ENCODE results near the gene IGSF9B. TPM values are rescaled to one million over a fixed set of nuclear protein-coding genes. Genes with fewer than 3 reads are reported as not detected.

Gene IGSF9B
- total RNA-seq, 2 experiments from 2014 or later: 0.95 to 2.8 TPM

GRCh38 chr11:133930767-133931448 lies 25.9 kb downstream of the IGSF9B start:
- Histone ChIP-seq H4K20me1 (ENCODE audit: insufficient read depth, low read length) (no peaks in the 10 kb centered on the region), H3K9me2 (ENCODE audit: insufficient read depth, low read length) (no peaks in the 10 kb centered on the region), H3K4me1 (ENCODE audit: insufficient read depth, low read length, poor library complexity, severe bottlenecking) (no peaks in the 10 kb centered on the region), H3K79me2 (ENCODE audit: insufficient read depth, low read depth, low read length) (no peaks in the 10 kb centered on the region), H3K27ac (ENCODE audit: low read depth, low read length, poor library complexity, severe bottlenecking) (no peak overlapping the region), H3K4me3 (ENCODE audit: low read depth, low read length, poor library complexity, severe bottlenecking) (no peak overlapping the region), H2AFZ (ENCODE audit: low read length) (no peak overlapping the region), H3K36me3 (ENCODE audit: insufficient read depth, low read length) (no peaks in the 10 kb centered on the region), H3K9me3 (ENCODE audit: low read length) (no peaks in the 10 kb centered on the region), H3K4me2 (ENCODE audit: low read length) (no peak overlapping the region)
- ChIA-PET POLR2A (no interaction called here), CTCF (ENCODE audit: unreplicated experiment) (no interaction called here)
- no TSS peak for BruUV-seq (replicated peaks)
- intact Hi-C loops (cut with micrococcal nuclease; ENCODE audit: unreplicated experiment): no loop called here
- no peak for TF ChIP-seq EZH2phosphoT487 (IDR thresholded peaks at IDR 0.05; ENCODE audit: borderline replicate concordance, low read depth, low read length)
- TF ChIP-seq CTCF (conservative IDR thresholded peaks at IDR 0.05; ENCODE audit: low read length): no peak
- DNase-seq (ENCODE audit: low spot score): no peak

GRCh38 chr11:133930053-133930766 lies 26.6 kb downstream of the IGSF9B start:
- Histone ChIP-seq H3K4me2 (ENCODE audit: low read length) (no peak overlapping the region), H3K4me3 (ENCODE audit: low read depth, low read length, poor library complexity, severe bottlenecking) (no peak overlapping the region), H3K9me2 (ENCODE audit: insufficient read depth, low read length) (no peaks in the 10 kb centered on the region), H3K79me2 (ENCODE audit: insufficient read depth, low read depth, low read length) (no peaks in the 10 kb centered on the region), H3K4me1 (ENCODE audit: insufficient read depth, low read length, poor library complexity, severe bottlenecking) (no peaks in the 10 kb centered on the region), H3K27ac (ENCODE audit: low read depth, low read length, poor library complexity, severe bottlenecking) (no peak overlapping the region), H4K20me1 (ENCODE audit: insufficient read depth, low read length) (no peaks in the 10 kb centered on the region), H3K9me3 (ENCODE audit: low read length) (no peaks in the 10 kb centered on the region), H2AFZ (ENCODE audit: low read length) (no peak overlapping the region), H3K36me3 (ENCODE audit: insufficient read depth, low read length) (no peaks in the 10 kb centered on the region)
- intact Hi-C loops (cut with micrococcal nuclease; ENCODE audit: unreplicated experiment): no loop called here
- TF ChIP-seq CTCF (conservative IDR thresholded peaks at IDR 0.05; ENCODE audit: low read length) (no peak), EZH2phosphoT487 (IDR thresholded peaks at IDR 0.05; ENCODE audit: borderline replicate concordance, low read depth, low read length) (no peak)
- ChIA-PET CTCF (ENCODE audit: unreplicated experiment) (no interaction called here), POLR2A (no interaction called here)
- no TSS peak for BruUV-seq (replicated peaks)
- DNase-seq (ENCODE audit: low spot score): no peak
